Mesenchymal stem cell (in vitro differentiated cells and primary cell): ENCODE results near the gene NFATC1.

Experiments
- DNase-seq: peaks from one replicate; pipeline ENCODE4 v3.0.0-alpha.2; 2013
- H2AFZ ChIP-seq: one replicate; pipeline ENCODE4 v1.6.1; 2013; ENCODE audit warnings: low read depth, mild to moderate bottlenecking, control low read depth, inconsistent platforms, low read length, moderate library complexity
- H2AK5ac ChIP-seq: 2 replicates; pipeline ENCODE4 v1.6.1; 2013; ENCODE audit warnings: low read length, moderate library complexity, mild to moderate bottlenecking, inconsistent platforms; ENCODE audit not compliant: severe bottlenecking
- H2BK120ac ChIP-seq: one replicate; pipeline ENCODE4 v1.6.1; 2013; ENCODE audit warnings: low read depth, mild to moderate bottlenecking, inconsistent platforms, low read length, moderate library complexity
- H2BK12ac ChIP-seq, 2 experiments: one replicate each; pipeline ENCODE4 v1.6.1; 2013; ENCODE audit warnings: inconsistent platforms in 2 of 2, low read length in 2 of 2, mild to moderate bottlenecking in 2 of 2, moderate library complexity in 2 of 2, control low read depth in 1 of 2
- H2BK15ac ChIP-seq: one replicate; pipeline ENCODE4 v1.6.1; 2013; ENCODE audit warnings: mild to moderate bottlenecking, low read depth, inconsistent platforms; ENCODE audit not compliant: poor library complexity, severe bottlenecking
- H2BK5ac ChIP-seq: 2 replicates; pipeline ENCODE4 v1.6.1; 2013; ENCODE audit warnings: low read depth, mild to moderate bottlenecking, low read length, control low read depth, inconsistent platforms; ENCODE audit not compliant: poor library complexity, severe bottlenecking
- H3K14ac ChIP-seq, 2 experiments: one replicate each; pipeline ENCODE4 v1.6.1; 2013; ENCODE audit warnings: inconsistent platforms in 2 of 2, low read length in 2 of 2, control low read depth in 1 of 2, mild to moderate bottlenecking in 1 of 2, moderate library complexity in 1 of 2
- H3K18ac ChIP-seq, 2 experiments: one replicate each; pipeline ENCODE4 v1.6.1; 2013; ENCODE audit warnings: inconsistent platforms in 2 of 2, low read length in 2 of 2, control low read depth in 1 of 2, low read depth in 1 of 2, mild to moderate bottlenecking in 1 of 2
- H3K23ac ChIP-seq, 2 experiments: one replicate each; pipeline ENCODE4 v1.6.1; 2013; ENCODE audit warnings: inconsistent platforms in 2 of 2, low read length in 2 of 2, mild to moderate bottlenecking in 2 of 2, moderate library complexity in 2 of 2, control low read depth in 1 of 2
- H3K27ac ChIP-seq: 2 replicates; pipeline ENCODE4 v1.5.1; 2013; ENCODE audit warnings: mild to moderate bottlenecking, moderate library complexity, low read length, control low read depth, inconsistent platforms; ENCODE audit not compliant: poor library complexity, severe bottlenecking
- H3K27me3 ChIP-seq, 2 experiments: 2 replicates each; pipeline versions ENCODE4 v1.6.1 to v1.7.0; 2013; ENCODE audit warnings: low read length in 2 of 2, mild to moderate bottlenecking in 2 of 2, moderate library complexity in 2 of 2, control low read depth in 1 of 2, inconsistent platforms in 1 of 2; ENCODE audit not compliant: control insufficient read depth in 1 of 2, insufficient read depth in 1 of 2
- H3K36me3 ChIP-seq, 2 experiments: 2 replicates each; pipeline versions ENCODE4 v1.6.1 to v1.7.0; 2013; ENCODE audit warnings: low read length in 2 of 2, control low read depth in 1 of 2, inconsistent platforms in 1 of 2, low read depth in 1 of 2, mild to moderate bottlenecking in 1 of 2; ENCODE audit not compliant: insufficient read depth in 2 of 2, control insufficient read depth in 1 of 2
- H3K4ac ChIP-seq, 2 experiments: one replicate each; pipeline ENCODE4 v1.6.1; 2013; ENCODE audit warnings: inconsistent platforms in 2 of 2, low read length in 2 of 2, mild to moderate bottlenecking in 2 of 2, moderate library complexity in 2 of 2, control low read depth in 1 of 2, low read depth in 1 of 2
- H3K4me1 ChIP-seq: 2 replicates; pipeline ENCODE4 v1.6.1; 2013; ENCODE audit warnings: low read depth, low read length, control low read depth; ENCODE audit not compliant: control insufficient read depth, insufficient read depth
- H3K4me2 ChIP-seq: 2 replicates; pipeline ENCODE4 v1.6.1; 2013; ENCODE audit warnings: low read length, mild to moderate bottlenecking, inconsistent platforms; ENCODE audit not compliant: poor library complexity, severe bottlenecking
- H3K4me3 ChIP-seq, 2 experiments: 2 replicates each; pipeline versions ENCODE4 v1.5.1 to v1.7.0; 2013; ENCODE audit warnings: low read length in 2 of 2, mild to moderate bottlenecking in 2 of 2, control low read depth in 1 of 2, low read depth in 1 of 2; ENCODE audit not compliant: insufficient read depth in 1 of 2
- H3K79me1 ChIP-seq: replicated peaks from 2 replicates; pipeline ENCODE4 v1.6.1; 2013; ENCODE audit warnings: mild to moderate bottlenecking, control low read depth, low read length, inconsistent platforms; ENCODE audit not compliant: poor library complexity, severe bottlenecking
- H3K9ac ChIP-seq: 2 replicates; pipeline ENCODE4 v1.7.0; 2013; ENCODE audit warnings: mild to moderate bottlenecking, low read length, moderate library complexity
- H3K9me3 ChIP-seq: 2 replicates; pipeline ENCODE4 v1.7.0; 2013; ENCODE audit warnings: mild to moderate bottlenecking, low read length; ENCODE audit not compliant: control insufficient read depth
- H4K8ac ChIP-seq: one replicate; pipeline ENCODE4 v1.6.1; 2013; ENCODE audit warnings: inconsistent platforms, mild to moderate bottlenecking, low read length, moderate library complexity
- H4K91ac ChIP-seq: one replicate; pipeline ENCODE4 v1.6.1; 2013; ENCODE audit warnings: mild to moderate bottlenecking, low read length, inconsistent platforms
- WGBS: methylation state at CpG from one replicate; pipeline ENCODE4 v1.1.7; 2013; ENCODE audit warnings: mixed read lengths; 5-methylcytosine and 5-hydroxymethylcytosine counted together

The NFATC1 gene

DNA sequence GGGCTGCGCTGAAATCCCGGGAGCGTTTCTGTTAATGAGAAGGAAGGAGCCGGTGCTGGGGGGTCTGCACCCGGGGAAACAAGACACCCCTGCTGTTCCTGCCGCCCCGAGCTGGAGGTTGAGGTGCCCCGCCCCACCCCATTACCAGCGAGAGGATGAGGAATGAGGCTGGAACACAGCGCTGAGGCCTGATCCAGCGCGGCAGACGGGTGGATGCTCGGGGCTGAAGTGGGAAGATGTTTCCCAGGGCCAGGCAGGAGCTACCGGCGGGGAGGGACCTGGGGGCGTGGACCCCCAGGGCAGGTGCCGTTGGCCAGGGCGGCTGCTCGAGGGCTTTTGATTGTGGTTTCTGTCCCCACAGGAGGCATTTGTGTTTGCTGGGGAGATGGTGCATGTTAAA lies 149.5 kb downstream of the NFATC1 start:
- no peak overlapping the region for H2AFZ ChIP-seq
- no peaks in the 10 kb centered on the region for H3K4me1 ChIP-seq
- H4K8ac ChIP-seq, result no peak overlapping the region
- no peak overlapping the region for H2BK15ac ChIP-seq
- DNase-seq, result no peak
- H3K4me2 ChIP-seq, result no peak overlapping the region
- no peak overlapping the region for H3K23ac ChIP-seq
- no peak overlapping the region for H2BK120ac ChIP-seq
- no peak overlapping the region for H2BK12ac ChIP-seq
- H3K27me3 ChIP-seq, result peaks cover 10 to 68% of the 10 kb centered on the region in 2 experiments
- H3K27ac ChIP-seq, result no peak overlapping the region
- no peak overlapping the region for H3K4ac ChIP-seq
- H3K4me3 ChIP-seq, result no peak overlapping the region
- no peak overlapping the region for H3K14ac ChIP-seq
- H2AK5ac ChIP-seq, result no peak overlapping the region
- H3K36me3 ChIP-seq, result no peaks in the 10 kb centered on the region
- no peaks in the 10 kb centered on the region for H3K9me3 ChIP-seq
- no peak overlapping the region for H4K91ac ChIP-seq
- WGBS, result 86% methylated on average over 19 of the region's 20 CpGs
- H2BK5ac ChIP-seq, result no peak overlapping the region
- H3K9ac ChIP-seq, result no peak overlapping the region
- H3K18ac ChIP-seq, result no peak overlapping the region
- no peaks in the 10 kb centered on the region for H3K79me1 ChIP-seq

DNA sequence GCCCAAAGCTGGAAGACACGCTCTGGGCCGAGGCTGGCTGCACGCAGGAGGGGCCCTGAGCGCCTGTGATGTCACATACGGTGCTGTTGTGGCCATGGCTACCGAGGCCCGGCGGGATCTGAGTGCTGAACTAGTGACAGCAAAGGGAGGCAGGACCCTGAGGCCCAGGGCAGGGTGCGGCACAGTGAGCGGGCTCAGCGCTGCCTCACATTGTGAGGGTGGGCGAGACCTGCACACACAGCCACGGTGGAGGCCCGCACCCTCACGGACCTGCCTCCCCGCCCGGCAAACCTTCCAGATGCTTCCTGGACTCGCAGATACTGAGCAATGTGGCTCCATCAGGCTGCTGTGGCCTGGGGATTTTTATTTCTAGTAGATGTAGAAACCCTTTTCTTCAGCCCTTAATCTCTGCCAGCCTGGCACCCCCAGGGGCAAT lies 150.0 kb downstream of the NFATC1 start:
- H2BK5ac ChIP-seq, result no peak overlapping the region
- no peak overlapping the region for H4K8ac ChIP-seq
- no peaks in the 10 kb centered on the region for H3K36me3 ChIP-seq
- DNase-seq, result no peak
- H3K23ac ChIP-seq, result no peak overlapping the region
- H2BK12ac ChIP-seq, result no peak overlapping the region
- H3K14ac ChIP-seq, result no peak overlapping the region
- H4K91ac ChIP-seq, result peak overlapping the region; percentile 65
- no peak overlapping the region for H3K4me3 ChIP-seq
- H2BK15ac ChIP-seq, result no peak overlapping the region
- 89% methylated on average over 17 of the region's 18 CpGs for WGBS
- no peak overlapping the region for H3K27ac ChIP-seq
- no peak overlapping the region for H3K4me2 ChIP-seq
- no peak overlapping the region for H3K18ac ChIP-seq
- no peak overlapping the region for H2AFZ ChIP-seq
- H2AK5ac ChIP-seq, result no peak overlapping the region
- H2BK120ac ChIP-seq, result no peak overlapping the region
- no peaks in the 10 kb centered on the region for H3K4me1 ChIP-seq
- H3K4ac ChIP-seq, result no peak overlapping the region
- peaks cover 5 to 63% of the 10 kb centered on the region in 2 experiments for H3K27me3 ChIP-seq
- no peak overlapping the region for H3K9ac ChIP-seq
- no peaks in the 10 kb centered on the region for H3K9me3 ChIP-seq
- H3K79me1 ChIP-seq, result no peaks in the 10 kb centered on the region

- H2BK15ac ChIP-seq, result no peak overlapping the region
- H3K4me1 ChIP-seq, result no peaks in the 10 kb centered on the region
- peaks cover 4 to 53% of the 10 kb centered on the region in 2 experiments for H3K27me3 ChIP-seq
- no peak overlapping the region for H3K4me3 ChIP-seq
- no peak overlapping the region for H3K18ac ChIP-seq
- H2BK120ac ChIP-seq, result no peak overlapping the region
- no peak overlapping the region for H2AFZ ChIP-seq
- H3K36me3 ChIP-seq, result no peaks in the 10 kb centered on the region
- no peak for DNase-seq
- no peak overlapping the region for H3K4ac ChIP-seq
- H3K23ac ChIP-seq, result no peak overlapping the region
- no peak overlapping the region for H3K14ac ChIP-seq
- no peak overlapping the region for H2BK12ac ChIP-seq
- H4K91ac ChIP-seq, result no peak overlapping the region
- no peaks in the 10 kb centered on the region for H3K9me3 ChIP-seq
- no peak overlapping the region for H3K27ac ChIP-seq
- H3K9ac ChIP-seq, result no peak overlapping the region
- H3K4me2 ChIP-seq, result no peak overlapping the region
- no peaks in the 10 kb centered on the region for H3K79me1 ChIP-seq
- 93% methylated on average over 21 of the region's 23 CpGs for WGBS
- no peak overlapping the region for H2BK5ac ChIP-seq
- no peak overlapping the region for H2AK5ac ChIP-seq
- no peak overlapping the region for H4K8ac ChIP-seq
Observed at GRCh38 chr18:79546781-79547272, 151.1 kb downstream of the NFATC1 start.

- Histone ChIP-seq H3K9ac (no peak overlapping the region), H3K27me3 (peaks cover 4 to 53% of the 10 kb centered on the region in 2 experiments), H2AK5ac (no peak overlapping the region), H3K18ac (no peak overlapping the region), H3K23ac (no peak overlapping the region), H2BK5ac (no peak overlapping the region), H2BK120ac (no peak overlapping the region), H3K79me1 (no peaks in the 10 kb centered on the region), H3K4ac (no peak overlapping the region), H2BK12ac (no peak overlapping the region), H4K91ac (no peak overlapping the region), H3K4me2 (no peak overlapping the region), H2AFZ (no peak overlapping the region), H3K14ac (no peak overlapping the region), H3K9me3 (no peaks in the 10 kb centered on the region), H4K8ac (no peak overlapping the region), H2BK15ac (no peak overlapping the region), H3K36me3 (no peaks in the 10 kb centered on the region), H3K27ac (no peak overlapping the region), H3K4me1 (no peaks in the 10 kb centered on the region), H3K4me3 (no peak overlapping the region)
- 90% methylated on average over 36 of the region's 36 CpGs for WGBS
- no peak for DNase-seq
Observed at GRCh38 chr18:79547413-79548076, 151.8 kb downstream of the NFATC1 start.
